Measurements from ENCODE around the gene DUOXA2.

DUOXA2 gene

DNA sequence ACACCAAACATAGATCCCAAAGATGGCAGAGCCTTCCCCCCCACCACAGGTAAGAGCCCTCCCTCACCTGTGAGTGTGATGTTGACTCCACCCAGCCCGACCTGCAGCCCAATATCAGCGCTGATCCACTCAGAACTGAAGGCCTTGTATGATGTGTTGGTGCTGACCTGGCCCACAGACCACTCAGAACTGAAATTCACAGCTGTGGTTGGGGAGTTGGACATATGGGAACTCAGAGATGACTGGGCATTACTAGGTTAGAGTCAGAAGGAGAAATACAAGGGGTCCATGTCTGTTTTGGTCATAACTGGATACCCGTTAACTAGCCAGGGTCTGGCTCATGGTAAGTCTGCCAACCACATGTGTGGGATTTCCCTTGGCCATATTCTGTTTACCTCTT, 6.9 kb downstream of the DUOXA2 start:
- Histone ChIP-seq H3K36me3 (ENCODE audit: insufficient read depth, insufficient read length, low read length) (no peaks in the 10 kb centered on the region), H3K4me1 (ENCODE audit: insufficient read depth, insufficient read length) (no peaks in the 10 kb centered on the region), H3K27me3 (ENCODE audit: insufficient read depth, insufficient read length) (peaks cover 22% of the 10 kb centered on the region), H3K9me3 (ENCODE audit: insufficient read depth, low read length) (no peaks in the 10 kb centered on the region), H3K4me3 (ENCODE audit: insufficient read length, low read depth) (no peak overlapping the region), H3K9ac (ENCODE audit: insufficient read length, low read depth) (no peak overlapping the region)
- TF ChIP-seq ZNF274 (IDR thresholded peaks at IDR 0.05; ENCODE audit: low read depth, low read length) (no peak), YY1 (IDR thresholded peaks at IDR 0.05; ENCODE audit: insufficient read depth, insufficient read length) (no peak), SUZ12 (IDR thresholded peaks at IDR 0.05; ENCODE audit: extremely low read depth, insufficient read depth, insufficient read length) (no peak)
- no peak for DNase-seq (ENCODE audit: low read depth, low spot score)

DNA sequence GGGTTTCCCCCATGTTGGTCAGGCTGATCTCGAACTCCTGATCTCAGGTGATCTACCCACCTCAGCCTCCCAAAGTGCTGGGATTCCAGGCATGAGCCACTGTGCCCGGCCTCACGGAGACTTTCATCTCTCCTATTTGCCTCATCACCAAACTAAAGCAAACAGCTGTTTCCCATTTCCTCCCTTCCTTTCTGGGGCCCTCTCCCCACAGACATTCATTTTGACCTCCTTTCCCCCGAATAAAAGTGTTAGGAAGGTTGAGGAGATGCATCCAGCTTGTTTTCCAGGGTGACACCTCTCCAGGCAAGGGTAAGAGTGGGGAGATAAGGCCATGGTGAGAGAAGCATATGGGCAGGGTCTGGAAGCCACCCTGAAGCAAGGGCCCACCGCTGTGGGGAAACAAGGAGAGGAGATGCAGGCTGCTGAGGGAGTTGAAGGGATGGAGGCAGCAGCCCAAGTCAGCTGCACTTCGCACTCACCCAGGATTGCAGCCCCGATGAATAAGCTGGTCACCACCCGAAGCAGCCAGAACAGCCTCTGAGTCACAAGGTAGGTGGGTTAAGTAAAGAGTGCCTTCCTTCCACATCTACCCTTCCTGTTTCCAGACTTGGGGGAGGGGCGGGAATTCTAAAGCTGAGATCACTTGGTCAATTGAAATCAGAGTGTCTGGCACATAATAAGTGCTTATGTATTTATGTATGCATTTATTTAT, 7.7 kb downstream of the DUOXA2 start:
- Histone ChIP-seq H3K4me1 (ENCODE audit: insufficient read depth, insufficient read length) (no peaks in the 10 kb centered on the region), H3K4me3 (ENCODE audit: insufficient read length, low read depth) (no peak overlapping the region), H3K36me3 (ENCODE audit: insufficient read depth, insufficient read length, low read length) (no peaks in the 10 kb centered on the region), H3K9ac (ENCODE audit: insufficient read length, low read depth) (no peak overlapping the region), H3K9me3 (ENCODE audit: insufficient read depth, low read length) (no peaks in the 10 kb centered on the region), H3K27me3 (ENCODE audit: insufficient read depth, insufficient read length) (peaks cover 14% of the 10 kb centered on the region)
- TF ChIP-seq ZNF274 (IDR thresholded peaks at IDR 0.05; ENCODE audit: low read depth, low read length) (no peak), YY1 (IDR thresholded peaks at IDR 0.05; ENCODE audit: insufficient read depth, insufficient read length) (no peak), SUZ12 (IDR thresholded peaks at IDR 0.05; ENCODE audit: extremely low read depth, insufficient read depth, insufficient read length) (no peak)
- no peak for DNase-seq (ENCODE audit: low read depth, low spot score)

DNA sequence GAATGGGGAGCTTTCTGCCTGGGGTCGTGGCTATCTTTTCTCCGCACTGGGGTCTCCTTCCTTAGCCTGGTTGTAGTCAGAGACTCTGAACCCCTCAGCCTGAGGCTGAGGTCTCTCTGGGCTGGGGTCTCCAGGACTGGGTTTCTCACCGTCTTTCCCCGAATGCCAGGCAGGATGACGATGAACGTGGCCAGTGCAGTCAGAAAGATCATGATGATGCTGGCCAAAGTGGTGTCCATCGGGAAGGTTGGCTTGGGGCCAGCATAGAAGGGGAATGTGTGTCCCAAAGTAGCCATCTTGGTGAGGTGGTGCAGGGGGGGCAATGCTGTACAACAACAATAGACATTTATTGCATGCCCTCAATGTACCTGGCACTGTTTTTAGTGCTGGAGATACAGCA, 8.6 kb downstream of the DUOXA2 start:
- Histone ChIP-seq H3K9me3 (ENCODE audit: insufficient read depth, low read length) (no peaks in the 10 kb centered on the region), H3K9ac (ENCODE audit: insufficient read length, low read depth) (no peak overlapping the region), H3K4me3 (ENCODE audit: insufficient read length, low read depth) (no peak overlapping the region), H3K4me1 (ENCODE audit: insufficient read depth, insufficient read length) (no peaks in the 10 kb centered on the region), H3K27me3 (ENCODE audit: insufficient read depth, insufficient read length) (peaks cover 10% of the 10 kb centered on the region), H3K36me3 (ENCODE audit: insufficient read depth, insufficient read length, low read length) (no peaks in the 10 kb centered on the region)
- no peak for DNase-seq (ENCODE audit: low read depth, low spot score)
- TF ChIP-seq ZNF274 (IDR thresholded peaks at IDR 0.05; ENCODE audit: low read depth, low read length) (no peak), YY1 (IDR thresholded peaks at IDR 0.05; ENCODE audit: insufficient read depth, insufficient read length) (no peak), SUZ12 (IDR thresholded peaks at IDR 0.05; ENCODE audit: extremely low read depth, insufficient read depth, insufficient read length) (no peak)

DNA sequence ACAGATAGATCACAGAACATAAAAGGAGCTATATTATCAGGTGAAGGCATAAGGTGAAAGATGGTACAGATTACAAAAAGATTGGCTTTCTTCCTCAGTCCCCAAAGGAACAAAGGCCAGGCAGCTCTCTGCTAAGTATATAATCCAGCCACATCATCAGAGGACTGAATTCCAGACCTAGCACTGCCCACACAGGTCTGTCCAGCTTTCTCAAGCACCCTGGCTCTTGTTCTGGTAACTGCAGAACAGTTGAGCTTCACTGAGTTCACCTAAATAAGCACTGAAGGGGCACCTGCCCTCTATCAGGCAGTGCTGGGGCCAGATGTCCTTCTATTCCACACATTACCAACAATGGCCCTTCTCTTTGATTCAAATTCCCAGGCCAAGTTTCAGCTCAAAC, 9.3 kb downstream of the DUOXA2 start:
- Histone ChIP-seq H3K36me3 (ENCODE audit: insufficient read depth, insufficient read length, low read length) (no peaks in the 10 kb centered on the region), H3K9ac (ENCODE audit: insufficient read length, low read depth) (no peak overlapping the region), H3K27me3 (ENCODE audit: insufficient read depth, insufficient read length) (peaks cover 14% of the 10 kb centered on the region), H3K4me1 (ENCODE audit: insufficient read depth, insufficient read length) (no peaks in the 10 kb centered on the region), H3K9me3 (ENCODE audit: insufficient read depth, low read length) (no peaks in the 10 kb centered on the region), H3K4me3 (ENCODE audit: insufficient read length, low read depth) (no peak overlapping the region)
- TF ChIP-seq SUZ12 (IDR thresholded peaks at IDR 0.05; ENCODE audit: extremely low read depth, insufficient read depth, insufficient read length), result no peak
- TF ChIP-seq ZNF274 (IDR thresholded peaks at IDR 0.05; ENCODE audit: low read depth, low read length), result no peak
- TF ChIP-seq YY1 (IDR thresholded peaks at IDR 0.05; ENCODE audit: insufficient read depth, insufficient read length), result no peak
- no peak for DNase-seq (ENCODE audit: low read depth, low spot score)

DNA sequence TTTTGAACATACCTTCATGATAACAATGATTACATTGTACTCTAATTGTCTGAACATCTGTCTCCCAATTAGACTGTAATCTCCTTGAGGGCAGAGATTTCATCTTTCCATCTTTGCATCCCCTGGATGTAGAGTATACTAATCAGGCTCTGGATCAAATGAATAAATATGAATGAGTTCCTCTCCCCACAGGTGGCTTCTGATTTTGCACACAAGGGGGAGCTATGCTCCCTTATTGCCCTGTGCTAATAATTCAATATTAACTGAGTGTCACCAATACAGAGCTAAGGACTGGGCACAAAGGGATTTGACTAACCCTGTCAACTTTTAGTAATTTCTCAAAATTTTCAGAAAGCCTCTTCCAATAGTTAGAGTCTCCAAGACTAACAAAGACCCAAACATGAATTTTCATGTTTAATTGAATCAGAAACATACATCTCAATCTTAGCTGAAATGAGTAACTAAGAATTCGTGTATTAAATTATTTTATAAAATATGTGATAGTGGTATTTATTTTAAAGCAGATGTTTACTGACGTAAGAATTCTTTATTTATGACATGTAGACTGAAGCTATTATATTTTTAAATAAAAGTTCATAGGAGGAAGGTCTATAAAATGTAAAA, 12.5 kb downstream of the DUOXA2 start:
- H3K27me3 ChIP-seq (ENCODE audit: insufficient read depth, insufficient read length), result peaks cover 42% of the 10 kb centered on the region
- no peak for TF ChIP-seq YY1 (IDR thresholded peaks at IDR 0.05; ENCODE audit: insufficient read depth, insufficient read length)
- TF ChIP-seq SUZ12 (IDR thresholded peaks at IDR 0.05; ENCODE audit: extremely low read depth, insufficient read depth, insufficient read length), result no peak
- TF ChIP-seq ZNF274 (IDR thresholded peaks at IDR 0.05; ENCODE audit: low read depth, low read length), result no peak
- H3K9me3 ChIP-seq (ENCODE audit: insufficient read depth, low read length), result no peaks in the 10 kb centered on the region
- H3K4me1 ChIP-seq (ENCODE audit: insufficient read depth, insufficient read length), result peaks cover 2% of the 10 kb centered on the region
- no peaks in the 10 kb centered on the region for H3K36me3 ChIP-seq (ENCODE audit: insufficient read depth, insufficient read length, low read length)
- no peak overlapping the region for H3K4me3 ChIP-seq (ENCODE audit: insufficient read length, low read depth)
- H3K9ac ChIP-seq (ENCODE audit: insufficient read length, low read depth), result no peak overlapping the region
- no peak for DNase-seq (ENCODE audit: low read depth, low spot score)

DNA sequence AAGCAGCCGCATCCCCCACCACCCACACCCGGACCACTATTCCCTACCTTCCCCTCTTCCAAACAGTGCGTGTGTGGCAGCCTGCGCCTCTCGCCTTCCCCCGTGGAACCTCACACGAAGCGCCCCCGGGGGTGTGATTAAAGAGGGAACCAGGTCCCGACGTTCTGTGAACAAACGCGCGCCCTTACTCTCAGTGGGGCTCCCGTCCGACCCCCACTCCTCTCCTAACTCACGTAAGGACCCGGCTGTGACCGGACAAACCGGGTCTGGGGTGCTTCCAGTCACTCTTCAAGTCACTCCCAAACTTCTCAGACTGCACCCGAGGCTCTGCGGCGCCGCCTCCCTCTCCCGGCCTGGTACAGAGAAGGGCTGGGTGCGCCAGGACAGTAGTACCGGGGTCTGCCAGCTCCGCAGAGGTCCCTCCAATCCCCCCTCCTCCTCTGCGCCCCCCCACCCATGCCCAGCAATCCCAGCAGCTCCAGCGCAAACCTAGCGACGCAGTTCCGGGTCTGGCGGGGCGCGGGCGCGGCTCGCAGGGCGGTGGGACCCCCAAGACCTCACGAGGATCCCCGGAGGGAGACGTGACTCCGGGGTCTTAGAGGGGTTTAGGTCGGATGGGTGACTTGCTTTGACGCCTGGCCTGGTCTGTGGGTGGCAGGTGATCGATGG, 15.0 kb downstream of the DUOXA2 start:
- H3K9ac ChIP-seq (ENCODE audit: insufficient read length, low read depth), result peak overlapping the region; percentile 56
- no peaks in the 10 kb centered on the region for H3K9me3 ChIP-seq (ENCODE audit: insufficient read depth, low read length)
- DNase-seq (ENCODE audit: low read depth, low spot score), result no peak
- H3K36me3 ChIP-seq (ENCODE audit: insufficient read depth, insufficient read length, low read length), result no peaks in the 10 kb centered on the region
- peaks cover 42% of the 10 kb centered on the region for H3K27me3 ChIP-seq (ENCODE audit: insufficient read depth, insufficient read length)
- H3K4me3 ChIP-seq (ENCODE audit: insufficient read length, low read depth), result peak overlapping the region; percentile 39
- no peak for TF ChIP-seq ZNF274 (IDR thresholded peaks at IDR 0.05; ENCODE audit: low read depth, low read length)
- TF ChIP-seq YY1 (IDR thresholded peaks at IDR 0.05; ENCODE audit: insufficient read depth, insufficient read length), result no peak
- no peak for TF ChIP-seq SUZ12 (IDR thresholded peaks at IDR 0.05; ENCODE audit: extremely low read depth, insufficient read depth, insufficient read length)
- H3K4me1 ChIP-seq (ENCODE audit: insufficient read depth, insufficient read length), result peaks cover 2% of the 10 kb centered on the region

DNA sequence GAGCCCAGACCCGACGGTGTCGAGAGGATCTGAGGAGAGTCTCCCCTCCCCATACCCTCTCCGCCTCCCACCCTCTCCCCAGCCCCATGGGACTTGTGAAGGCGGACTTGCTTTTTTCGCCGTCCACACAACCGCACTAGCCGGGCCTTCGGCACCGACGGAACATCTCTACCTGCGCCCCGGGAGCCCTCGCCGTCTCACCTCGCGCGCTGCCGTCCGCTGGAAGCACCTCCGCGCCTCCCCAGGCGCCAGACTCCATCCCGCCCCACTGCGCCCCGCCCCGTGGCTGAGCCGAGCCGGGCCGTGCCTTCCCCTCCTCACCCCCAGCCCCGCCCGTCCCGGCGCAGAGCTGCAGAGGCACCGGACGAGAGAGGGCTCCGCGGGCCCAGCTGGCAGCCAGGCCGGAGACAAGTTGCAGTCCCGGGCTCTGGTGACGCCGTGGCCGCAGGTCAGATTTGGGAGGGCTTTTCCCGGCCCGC, 15.6 kb downstream of the DUOXA2 start, which contains the start of the genes DUOX1 and DUOXA1:
TSS of gene DUOX1 (plus strand) at position 344 of the 479 bp plus-strand sequence. CDS start 1,973 bp downstream, outside the sequence.
TSS of gene DUOXA1 (minus strand) at position 229 of the 479 bp plus-strand sequence. CDS start 6,865 bp downstream, outside the sequence.
- TF ChIP-seq SUZ12 (IDR thresholded peaks at IDR 0.05; ENCODE audit: extremely low read depth, insufficient read depth, insufficient read length), result no peak
- TF ChIP-seq YY1 (IDR thresholded peaks at IDR 0.05; ENCODE audit: insufficient read depth, insufficient read length), result no peak
- no peak for TF ChIP-seq ZNF274 (IDR thresholded peaks at IDR 0.05; ENCODE audit: low read depth, low read length)
- no peak for DNase-seq (ENCODE audit: low read depth, low spot score)
- Histone ChIP-seq H3K4me3 (ENCODE audit: insufficient read length, low read depth) (peak within 1 kb of the TSS; percentile 39), H3K27me3 (ENCODE audit: insufficient read depth, insufficient read length) (peaks cover 42% of the 10 kb centered on the region), H3K9ac (ENCODE audit: insufficient read length, low read depth) (peak within 1 kb of the TSS; percentile 56), H3K4me1 (ENCODE audit: insufficient read depth, insufficient read length) (peaks cover 4% of the 10 kb centered on the region), H3K9me3 (ENCODE audit: insufficient read depth, low read length) (no peaks in the 10 kb centered on the region), H3K36me3 (ENCODE audit: insufficient read depth, insufficient read length, low read length) (no peaks in the 10 kb centered on the region)
